Stimulated activated CD8-positive, alpha-beta memory T cell treated with anti-CD3 and anti-CD28 coated beads, Interleukin-2, amount 100 ng/mL, for 1 hour (primary cell): ENCODE results near the gene ITGA7.
"Not testable (repeated sequence)": the region's sequence is repeated elsewhere in the genome, so short reads cannot be mapped to it uniquely, and the experiment has no call there.

Experiments
- DNase-seq, 2 donors: peaks; one replicate each; pipeline ENCODE4 v3.0.0-alpha.2; 2020; ENCODE audit warnings: low read depth in 2 of 2

Gene ITGA7

DNA sequence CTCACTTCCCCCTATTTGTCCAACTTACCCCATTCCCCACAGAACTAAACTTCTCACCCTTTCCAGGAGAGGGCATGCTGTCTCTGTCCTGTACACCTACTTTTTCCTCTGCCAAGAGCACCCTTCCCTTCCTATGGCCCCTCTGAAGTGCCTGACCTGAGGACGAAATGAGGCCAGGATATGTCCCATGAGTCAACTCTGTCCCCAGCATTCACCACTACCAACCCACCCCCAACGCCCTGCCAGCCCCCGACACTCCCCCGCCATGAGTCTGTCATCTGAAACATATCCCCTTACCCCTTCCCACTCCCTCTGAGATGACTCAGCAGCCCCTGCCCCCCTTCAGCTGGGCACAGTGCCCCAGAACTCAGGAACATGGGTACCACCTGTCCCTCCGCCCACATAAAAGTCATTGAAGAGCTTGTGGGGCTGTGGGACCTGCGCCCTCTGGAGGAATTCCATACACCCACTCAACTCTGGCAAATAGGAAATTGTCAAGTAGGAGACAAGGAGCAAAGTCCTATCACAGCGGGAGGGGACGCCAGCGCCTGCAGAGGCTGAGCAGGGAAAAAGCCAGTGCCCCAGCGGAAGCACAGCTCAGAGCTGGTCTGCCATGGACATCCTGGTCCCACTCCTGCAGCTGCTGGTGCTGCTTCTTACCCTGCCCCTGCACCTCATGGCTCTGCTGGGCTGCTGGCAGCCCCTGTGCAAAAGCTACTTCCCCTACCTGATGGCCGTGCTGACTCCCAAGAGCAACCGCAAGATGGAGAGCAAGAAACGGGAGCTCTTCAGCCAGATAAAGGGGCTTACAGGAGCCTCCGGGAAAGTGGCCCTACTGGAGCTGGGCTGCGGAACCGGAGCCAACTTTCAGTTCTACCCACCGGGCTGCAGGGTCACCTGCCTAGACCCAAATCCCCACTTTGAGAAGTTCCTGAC is 26.3 kb downstream of the ITGA7 start:
- no peak for DNase-seq

DNA sequence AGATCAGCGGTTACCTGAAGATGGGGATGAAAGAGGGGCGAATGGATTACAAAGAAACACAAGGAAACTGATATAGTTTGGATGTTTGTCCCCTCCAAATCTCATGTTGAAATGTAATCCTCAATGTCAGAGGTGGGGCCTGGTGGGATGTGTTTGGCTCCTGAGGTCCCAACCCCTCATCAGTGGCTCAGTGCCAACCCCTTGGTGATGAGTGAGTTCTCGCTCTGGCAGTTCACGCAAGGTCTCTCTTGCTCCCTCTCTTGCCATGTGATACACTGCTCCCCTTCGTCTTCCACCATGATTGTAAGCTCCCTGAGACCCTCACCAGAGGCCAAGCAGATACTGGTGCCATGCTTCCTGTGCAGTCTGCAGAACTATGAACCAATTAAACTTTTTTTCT is 28.0 kb downstream of the ITGA7 start:
- no peak for DNase-seq

DNA sequence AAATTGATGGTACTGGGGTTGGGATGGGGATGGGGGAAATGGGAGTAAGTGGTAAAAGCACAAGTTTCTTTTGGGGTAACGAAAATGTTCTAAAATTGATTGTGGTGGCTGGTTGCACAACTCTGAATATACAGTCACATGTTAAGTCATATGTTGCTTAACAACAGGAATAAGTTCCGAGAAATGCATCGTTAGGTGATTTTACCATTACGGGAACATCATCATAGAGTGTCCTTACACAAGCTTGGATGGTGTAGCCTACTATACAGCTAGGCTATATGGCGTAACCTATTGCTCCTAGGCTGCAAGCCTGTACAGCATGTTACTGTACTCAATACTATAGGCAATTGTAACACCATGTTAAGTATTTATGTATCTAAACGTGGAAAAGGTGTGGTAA is 31.0 kb downstream of the ITGA7 start:
- DNase-seq, result no peak

GRCh38 chr12:55675666-55676065 is 32.0 kb downstream of the ITGA7 start:
- DNase-seq, result no peak

DNA sequence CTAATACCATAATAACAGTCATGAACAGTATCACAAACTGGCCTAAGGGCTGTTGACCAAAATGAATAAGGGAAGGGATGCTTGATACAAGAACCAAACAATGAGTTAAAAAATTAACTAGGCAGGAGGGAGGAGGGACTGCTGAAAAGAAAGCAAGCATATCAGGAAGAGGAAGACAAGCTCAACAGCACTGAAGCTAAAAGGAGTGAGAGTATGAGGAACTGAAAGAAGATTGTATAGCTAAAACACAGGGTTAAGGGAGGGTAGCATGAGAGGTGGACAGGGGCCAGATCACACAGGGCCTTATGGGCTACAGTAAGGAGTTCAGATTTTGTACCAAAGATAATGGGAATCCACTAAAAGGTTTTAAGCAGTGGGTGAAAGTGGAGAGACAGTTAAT is 34.1 kb downstream of the ITGA7 start:
- no peak for DNase-seq

DNA sequence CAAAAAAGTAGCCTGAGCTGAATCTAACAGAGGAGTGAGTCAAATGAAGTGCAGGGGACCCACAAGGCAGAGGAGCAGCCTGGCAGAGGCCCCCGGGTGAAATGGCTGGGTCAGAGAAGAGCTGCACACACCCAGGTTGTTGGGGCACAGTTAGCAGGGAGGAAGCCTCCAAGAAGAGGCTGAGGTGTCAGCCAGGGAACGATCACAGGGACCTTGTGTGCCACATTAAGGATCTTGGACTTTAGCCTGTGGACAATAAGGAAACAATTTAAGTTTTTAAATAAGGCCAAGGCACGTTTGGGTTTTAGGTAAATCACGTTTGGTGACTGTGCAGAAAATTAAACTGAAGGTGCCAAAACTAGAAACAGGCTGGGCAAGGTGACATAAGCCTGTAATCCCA is 36.0 kb downstream of the ITGA7 start:
- DNase-seq, result no peak

- no peak for DNase-seq
Measured at GRCh38 chr12:55670276-55670675, 37.4 kb downstream of the ITGA7 start.

- DNase-seq, result no peak
Measured at GRCh38 chr12:55666508-55666907, 41.2 kb downstream of the ITGA7 start.

- no peak for DNase-seq
Measured at GRCh38 chr12:55664826-55665225, 42.9 kb downstream of the ITGA7 start.

- DNase-seq, result no peak
Measured at GRCh38 chr12:55663391-55663790, 44.3 kb downstream of the ITGA7 start.

- DNase-seq, result no peak
Measured at GRCh38 chr12:55659486-55660385, 48.0 kb downstream of the ITGA7 start.

DNA sequence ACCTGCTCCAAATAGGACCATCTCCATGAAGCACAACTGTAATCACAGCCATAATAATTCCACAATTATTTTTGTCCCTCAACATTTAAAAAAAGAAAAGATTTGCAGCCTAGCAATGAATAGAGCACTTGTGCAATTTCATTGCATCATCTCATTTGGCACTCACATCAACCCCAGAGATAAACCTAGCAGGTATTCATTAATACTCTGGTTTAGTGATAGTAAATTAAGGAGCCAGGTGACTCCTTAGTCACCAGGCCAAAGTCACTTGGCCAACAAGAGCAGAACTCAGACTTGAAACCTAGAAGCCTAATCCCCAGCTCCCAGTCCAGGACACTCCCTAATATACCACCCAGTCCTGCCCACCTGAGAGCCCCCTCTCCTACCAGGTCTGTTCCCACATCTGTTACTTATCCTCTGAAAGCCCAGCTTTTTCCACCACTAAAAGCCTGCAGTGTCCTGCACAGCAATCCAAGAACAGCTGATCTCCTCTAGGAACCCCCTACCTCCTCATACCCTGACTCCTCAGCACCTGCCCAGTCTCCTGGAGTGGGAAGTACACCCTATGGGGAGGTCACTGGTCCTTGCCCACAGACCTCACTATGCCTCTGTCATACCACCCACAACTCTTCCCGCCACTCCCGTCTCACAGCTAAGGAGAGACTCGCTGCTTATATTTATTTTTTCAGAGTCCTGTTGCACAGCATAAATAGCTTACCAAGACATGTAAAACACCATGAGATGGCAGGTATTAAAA is 48.9 kb downstream of the ITGA7 start:
- no peak for DNase-seq

GRCh38 chr12:55658212-55658611 is 49.5 kb downstream of the ITGA7 start:
- DNase-seq, result no peak

DNA sequence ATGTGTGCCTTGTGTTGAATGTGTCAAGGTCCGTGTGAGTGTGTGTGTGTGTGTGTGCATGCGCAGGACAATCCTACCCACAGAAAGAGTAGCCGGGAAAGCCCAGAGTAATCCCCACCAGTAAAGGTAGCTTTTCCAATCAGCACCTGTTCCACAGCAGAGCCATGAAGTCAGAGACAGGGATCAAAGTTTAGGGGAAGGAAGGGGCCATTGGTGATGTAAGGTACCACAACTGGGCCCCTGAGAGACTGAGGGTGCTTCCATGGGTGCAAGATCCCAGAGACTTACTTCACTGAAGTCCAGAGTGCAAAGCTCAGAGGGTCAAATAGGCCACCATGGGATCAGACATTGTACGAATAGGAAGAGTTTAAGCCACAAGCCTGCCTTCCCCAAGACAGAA is 50.5 kb downstream of the ITGA7 start:
- DNase-seq, result no peak

GRCh38 chr12:55654511-55655214 is 53.0 kb downstream of the ITGA7 start:
- no peak for DNase-seq

GRCh38 chr12:55653031-55653430 is 54.7 kb downstream of the ITGA7 start:
- no peak for DNase-seq

- DNase-seq, result no peak
Measured at GRCh38 chr12:55652352-55652751, 55.4 kb downstream of the ITGA7 start.

- no peak for DNase-seq
Measured at GRCh38 chr12:55651299-55651683, 56.4 kb downstream of the ITGA7 start.

- not testable (repeated sequence) for DNase-seq
Measured at GRCh38 chr12:55650620-55651298, 56.9 kb downstream of the ITGA7 start.

DNA sequence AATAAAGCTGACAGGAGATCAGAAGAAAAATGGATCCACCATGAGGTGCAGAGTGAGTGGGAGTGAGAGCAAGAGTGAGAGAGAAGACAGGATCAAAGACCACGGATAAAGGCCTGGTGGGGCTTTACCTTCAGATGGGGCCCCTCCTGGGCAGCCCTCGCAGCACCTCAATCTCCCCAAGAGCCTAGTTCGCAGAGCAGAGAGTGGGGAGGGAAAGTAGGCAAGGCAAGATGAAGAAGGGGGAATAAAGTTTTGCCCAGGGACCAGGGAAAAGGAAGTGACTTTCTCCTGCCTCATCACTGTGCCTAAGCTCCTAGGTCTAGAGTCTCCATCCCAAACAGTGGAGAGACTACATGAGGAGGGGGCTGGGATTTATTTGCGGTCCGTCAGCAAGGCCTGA is 60.7 kb downstream of the ITGA7 start:
- no peak for DNase-seq

DNA sequence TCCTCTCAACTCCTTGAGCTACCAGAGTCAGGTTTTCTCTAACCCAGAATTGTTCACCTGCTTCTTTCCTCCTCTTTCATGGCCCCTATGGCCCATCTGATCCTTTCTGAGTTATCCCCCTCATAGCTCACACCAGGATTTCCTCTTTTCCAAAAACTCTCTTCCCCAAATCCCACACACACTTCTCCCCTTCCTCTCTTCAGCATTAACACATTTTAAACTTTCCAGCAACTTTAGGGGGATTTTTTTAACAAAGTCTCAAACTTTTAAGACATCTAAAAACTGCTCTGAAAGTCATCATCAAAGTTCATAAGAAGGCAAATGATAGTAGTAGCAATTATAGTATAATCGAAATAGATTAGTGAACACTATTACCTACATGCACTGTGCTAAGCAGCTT is 63.1 kb downstream of the ITGA7 start:
- no peak for DNase-seq
